BJ (cell line): ENCODE measurements around the gene DOCK10. TPM values are rescaled to one million over a fixed set of nuclear protein-coding genes. Genes with fewer than 3 reads are reported as not detected.

Experiments used
- CTCF ChIA-PET: fragments of 350-600 bp; formaldehyde crosslinking; extraction: SDS; loops from one replicate; lab custom pipeline; 2021; ENCODE audit warnings: antibody characterized with exemption, inconsistent platforms; lab: Yijun Ruan, JAX
- POLR2A ChIA-PET: fragments of 300-600 bp; sonication (Branson Sonifier 250); formaldehyde crosslinking; extraction: SDS; loops from one replicate; lab custom pipeline; 2021; ENCODE audit warnings: antibody characterized with exemption; lab: Charles Lee
- DNase-seq: peaks from one replicate; pipeline ENCODE4 v3.0.0-alpha.2; 2011; ENCODE audit warnings: low read depth
- H3K27me3 ChIP-seq: 2 replicates; pipeline ENCODE4 v1.6.0; 2011; ENCODE audit warnings: low read length; ENCODE audit not compliant: control insufficient read depth, insufficient read depth
- H3K36me3 ChIP-seq: 2 replicates; pipeline ENCODE4 v1.5.1; 2011; ENCODE audit warnings: low read length; ENCODE audit not compliant: control insufficient read depth, insufficient read depth
- H3K4me3 ChIP-seq: 2 replicates; pipeline ENCODE4 v1.5.1; 2011; ENCODE audit warnings: low read depth, mild to moderate bottlenecking, control low read depth, low read length
- CTCF ChIP-seq: IDR thresholded peaks from 2 replicates; pipeline ENCODE4 v1.5.1; 2011; ENCODE audit warnings: low read depth, mild to moderate bottlenecking, control low read depth, inconsistent platforms, low read length, moderate library complexity; ENCODE audit not compliant: insufficient read depth
- polyA plus RNA-seq: library from polyadenylated mRNA; depleted of rRNA; stranded (reverse); fragments of >200 nt; gene quantifications from 2 replicates; pipeline ENCODE4 v1.2.3, GENCODE V29; 2011

Gene DOCK10
- polyA plus RNA-seq, 1 experiment = 62.7 TPM

- DNase-seq = no peak
- Histone ChIP-seq H3K36me3 (no peaks in the 10 kb centered on the region), H3K4me3 (no peak overlapping the region), H3K27me3 (no peaks in the 10 kb centered on the region)
- ChIA-PET POLR2A (no interaction called here), CTCF (interaction anchor here (0.7 to 0.8 kb wide), 2 partner anchors 77 to 441 kb away, joined by 4 to 5 read pairs; no protein-coding TSS in a partner anchor)
- no peak for TF ChIP-seq CTCF
Measured at GRCh38 chr2:224731665-224732064, 310.6 kb downstream of the DOCK10 start.

DNA sequence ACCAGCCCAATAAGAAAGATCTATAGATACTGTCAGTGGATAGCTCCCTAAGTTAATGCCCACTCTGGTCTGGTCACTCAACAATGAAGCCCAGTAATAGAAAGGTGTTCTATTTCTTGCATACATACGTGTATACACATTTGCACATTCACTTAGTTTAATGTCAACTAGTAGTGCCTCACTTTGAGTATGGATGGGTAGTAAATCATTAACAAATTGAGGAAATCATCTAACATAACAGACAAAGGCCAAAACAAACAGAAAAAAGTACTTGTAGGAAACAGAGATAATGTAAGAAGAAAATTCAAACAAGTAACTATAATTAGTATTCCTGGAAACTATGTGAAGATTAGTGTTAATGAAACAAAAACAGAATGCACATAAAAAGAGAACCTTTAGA is 312.8 kb downstream of the DOCK10 start:
- CTCF ChIA-PET = no interaction called here
- TF ChIP-seq CTCF = no peak
- no peaks in the 10 kb centered on the region for H3K36me3 ChIP-seq
- POLR2A ChIA-PET = no interaction called here
- H3K4me3 ChIP-seq = no peak overlapping the region
- no peak for DNase-seq
- no peaks in the 10 kb centered on the region for H3K27me3 ChIP-seq

DNA sequence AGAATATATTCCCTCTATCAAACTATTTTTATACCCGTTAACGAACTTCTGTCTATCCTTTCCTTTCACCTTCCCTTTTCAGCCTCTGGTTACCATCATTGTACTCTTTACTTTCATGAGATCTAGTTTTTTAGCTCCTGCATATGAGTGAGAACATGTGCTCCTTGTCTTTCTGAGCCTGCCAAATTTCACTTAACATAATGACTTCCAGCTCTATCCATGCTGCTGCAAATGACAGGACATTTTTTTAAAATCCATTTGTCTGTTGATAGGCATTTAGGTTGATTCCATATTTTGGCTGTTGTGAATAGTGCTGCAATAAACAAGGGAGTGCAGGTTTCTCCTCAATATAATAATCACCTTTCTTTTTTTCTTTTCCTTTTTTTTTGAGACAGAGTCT is 317.9 kb downstream of the DOCK10 start:
- Histone ChIP-seq H3K36me3 (no peaks in the 10 kb centered on the region), H3K27me3 (no peaks in the 10 kb centered on the region), H3K4me3 (no peak overlapping the region)
- TF ChIP-seq CTCF = no peak
- no peak for DNase-seq
- ChIA-PET CTCF (no interaction called here), POLR2A (no interaction called here)

- no peak for DNase-seq
- TF ChIP-seq CTCF = no peak
- no peak overlapping the region for H3K4me3 ChIP-seq
- no peaks in the 10 kb centered on the region for H3K36me3 ChIP-seq
- H3K27me3 ChIP-seq = no peaks in the 10 kb centered on the region
- POLR2A ChIA-PET = no interaction called here
- CTCF ChIA-PET = no interaction called here
Measured at GRCh38 chr2:224723586-224724217, 318.6 kb downstream of the DOCK10 start.

DNA sequence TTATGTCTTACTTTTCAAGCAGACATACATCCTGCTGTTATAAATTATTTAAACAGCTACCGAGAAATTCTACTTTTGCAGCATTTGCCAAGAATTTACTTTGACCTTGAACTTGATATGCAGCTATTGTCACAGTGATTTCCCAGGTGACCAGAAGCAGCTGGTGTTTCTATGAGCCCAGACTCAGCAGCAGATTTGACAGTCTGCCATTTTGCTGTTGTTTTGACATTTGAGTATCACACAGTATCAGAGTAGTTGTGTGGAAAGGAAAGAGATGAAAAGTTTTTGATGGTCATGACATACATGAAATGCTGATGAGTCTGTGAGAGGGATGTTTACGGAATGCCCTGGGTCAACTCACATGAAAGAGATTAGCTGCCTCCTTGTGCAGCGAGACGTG is 319.5 kb downstream of the DOCK10 start:
- ChIA-PET CTCF (no interaction called here), POLR2A (no interaction called here)
- Histone ChIP-seq H3K27me3 (no peaks in the 10 kb centered on the region), H3K36me3 (no peaks in the 10 kb centered on the region), H3K4me3 (no peak overlapping the region)
- no peak for TF ChIP-seq CTCF
- no peak for DNase-seq
